Liver (tissue), 3 donors: ENCODE data around the gene ULK3.

ENCODE experiments used
- FOXA1 ChIP-seq: IDR thresholded peaks from 2 replicates; pipeline ENCODE4 v1.6.1; 2016; ENCODE audit warnings: antibody characterized with exemption
- RAD21 ChIP-seq, 2 donors: IDR thresholded peaks; 2 replicates each; pipeline ENCODE4 v1.6.1; 2016; ENCODE audit warnings: antibody characterized with exemption in 2 of 2, mild to moderate bottlenecking in 2 of 2
- TAF1 ChIP-seq: conservative IDR thresholded peaks from 2 replicates; pipeline ENCODE4 v1.6.1; 2016; ENCODE audit warnings: antibody characterized with exemption, mild to moderate bottlenecking
- TF ChIP-seq, protein P1 (sequence below): fragments of 150-350 bp; IDR thresholded peaks from 2 replicates; pipeline ENCODE4 v1.5.1; 2017; ENCODE audit warnings: improper control_type of control experiment, low read depth, low read length; ENCODE audit not compliant: missing input control
- TF ChIP-seq, protein P2 (sequence below): IDR thresholded peaks from 2 replicates; pipeline ENCODE4 v1.6.1; 2016; ENCODE audit warnings: antibody characterized with exemption
- TF ChIP-seq, protein P3 (sequence below): IDR thresholded peaks from 2 replicates; pipeline ENCODE4 v1.6.1; 2016; ENCODE audit warnings: antibody characterized with exemption
- donor health status: healthy.
- donor health status: healthy.

DNA sequence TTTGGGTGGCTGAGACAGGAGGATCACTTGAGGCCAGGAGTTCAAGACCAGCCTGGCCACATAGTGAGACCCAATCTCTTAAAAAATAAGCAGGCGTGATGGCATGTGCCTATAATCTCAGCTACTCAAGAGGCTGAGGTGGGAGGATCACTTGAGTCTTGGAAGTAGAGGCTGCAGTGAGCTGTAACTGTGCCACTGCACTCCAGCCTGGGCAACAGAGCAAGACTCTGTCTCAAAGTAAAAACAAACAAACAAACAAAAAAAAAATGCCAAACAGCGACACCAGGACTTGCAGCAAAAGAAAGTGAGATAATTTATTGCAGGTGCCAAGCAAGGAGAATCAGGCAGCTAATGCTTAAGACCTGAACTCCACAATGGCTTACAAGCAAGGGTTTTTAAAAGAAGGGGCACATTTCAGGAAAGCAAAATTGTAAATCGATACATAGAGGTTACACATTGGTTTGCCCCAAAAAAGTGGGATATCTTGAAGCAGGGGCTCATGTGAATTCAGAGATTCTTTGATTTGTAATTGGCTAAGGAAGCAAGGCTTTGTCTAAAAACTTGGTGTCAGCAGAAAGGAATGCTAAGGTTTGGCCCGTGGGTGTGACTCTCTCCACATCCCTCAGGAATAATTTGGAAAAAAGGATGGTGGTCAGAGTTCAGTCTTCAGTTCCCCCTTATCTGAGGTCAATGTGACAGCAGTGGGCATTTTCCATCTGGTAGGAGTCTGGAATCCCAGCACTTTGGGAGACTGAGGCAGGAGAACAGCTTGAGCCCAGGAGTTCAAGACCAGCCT, 41.7 kb upstream of the ULK3 start:
- TF ChIP-seq RAD21 (IDR thresholded peaks at IDR 0.05) (no peak), FOXA1 (no peak), TAF1 (no peak)
- TF ChIP-seq, protein P1, sequence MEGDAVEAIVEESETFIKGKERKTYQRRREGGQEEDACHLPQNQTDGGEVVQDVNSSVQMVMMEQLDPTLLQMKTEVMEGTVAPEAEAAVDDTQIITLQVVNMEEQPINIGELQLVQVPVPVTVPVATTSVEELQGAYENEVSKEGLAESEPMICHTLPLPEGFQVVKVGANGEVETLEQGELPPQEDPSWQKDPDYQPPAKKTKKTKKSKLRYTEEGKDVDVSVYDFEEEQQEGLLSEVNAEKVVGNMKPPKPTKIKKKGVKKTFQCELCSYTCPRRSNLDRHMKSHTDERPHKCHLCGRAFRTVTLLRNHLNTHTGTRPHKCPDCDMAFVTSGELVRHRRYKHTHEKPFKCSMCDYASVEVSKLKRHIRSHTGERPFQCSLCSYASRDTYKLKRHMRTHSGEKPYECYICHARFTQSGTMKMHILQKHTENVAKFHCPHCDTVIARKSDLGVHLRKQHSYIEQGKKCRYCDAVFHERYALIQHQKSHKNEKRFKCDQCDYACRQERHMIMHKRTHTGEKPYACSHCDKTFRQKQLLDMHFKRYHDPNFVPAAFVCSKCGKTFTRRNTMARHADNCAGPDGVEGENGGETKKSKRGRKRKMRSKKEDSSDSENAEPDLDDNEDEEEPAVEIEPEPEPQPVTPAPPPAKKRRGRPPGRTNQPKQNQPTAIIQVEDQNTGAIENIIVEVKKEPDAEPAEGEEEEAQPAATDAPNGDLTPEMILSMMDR, result no peak
- TF ChIP-seq, protein P2, sequence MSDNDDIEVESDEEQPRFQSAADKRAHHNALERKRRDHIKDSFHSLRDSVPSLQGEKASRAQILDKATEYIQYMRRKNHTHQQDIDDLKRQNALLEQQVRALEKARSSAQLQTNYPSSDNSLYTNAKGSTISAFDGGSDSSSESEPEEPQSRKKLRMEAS, result no peak
- TF ChIP-seq, protein P3, sequence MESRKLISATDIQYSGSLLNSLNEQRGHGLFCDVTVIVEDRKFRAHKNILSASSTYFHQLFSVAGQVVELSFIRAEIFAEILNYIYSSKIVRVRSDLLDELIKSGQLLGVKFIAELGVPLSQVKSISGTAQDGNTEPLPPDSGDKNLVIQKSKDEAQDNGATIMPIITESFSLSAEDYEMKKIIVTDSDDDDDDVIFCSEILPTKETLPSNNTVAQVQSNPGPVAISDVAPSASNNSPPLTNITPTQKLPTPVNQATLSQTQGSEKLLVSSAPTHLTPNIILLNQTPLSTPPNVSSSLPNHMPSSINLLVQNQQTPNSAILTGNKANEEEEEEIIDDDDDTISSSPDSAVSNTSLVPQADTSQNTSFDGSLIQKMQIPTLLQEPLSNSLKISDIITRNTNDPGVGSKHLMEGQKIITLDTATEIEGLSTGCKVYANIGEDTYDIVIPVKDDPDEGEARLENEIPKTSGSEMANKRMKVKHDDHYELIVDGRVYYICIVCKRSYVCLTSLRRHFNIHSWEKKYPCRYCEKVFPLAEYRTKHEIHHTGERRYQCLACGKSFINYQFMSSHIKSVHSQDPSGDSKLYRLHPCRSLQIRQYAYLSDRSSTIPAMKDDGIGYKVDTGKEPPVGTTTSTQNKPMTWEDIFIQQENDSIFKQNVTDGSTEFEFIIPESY, result no peak
